GM12878 (cell line): Measurements from ENCODE around the gene MYL6B. TPM values are rescaled to one million over a fixed set of nuclear protein-coding genes. Genes with fewer than 3 reads are reported as not detected.

Source experiments
- JUND ChIP-seq: IDR thresholded peaks from 2 replicates; pipeline ENCODE4 v1.6.1; 2012; ENCODE audit warnings: low read depth, mild to moderate bottlenecking, low read length, improper control_type of control experiment, moderate library complexity
- NR2C2 ChIP-seq: IDR thresholded peaks from 2 replicates; pipeline ENCODE4 v1.6.1; 2011; ENCODE audit warnings: borderline replicate concordance, low read depth; ENCODE audit not compliant: control insufficient read depth, insufficient read length
- PML ChIP-seq: IDR thresholded peaks from 2 replicates; pipeline ENCODE4 v1.6.1; 2012; ENCODE audit warnings: low read length, inconsistent platforms
- POLR2AphosphoS2 ChIP-seq: IDR thresholded peaks from 2 replicates; pipeline ENCODE4 v1.6.1; 2011; ENCODE audit warnings: low read depth, mild to moderate bottlenecking, low read length, improper control_type of control experiment, moderate library complexity
- RELA ChIP-seq: fragments of 450-650 bp; IDR thresholded peaks from 2 replicates; pipeline ENCODE4 v1.8.0; 2014; ENCODE audit warnings: borderline replicate concordance; ENCODE audit not compliant: partially characterized antibody
- TARDBP ChIP-seq: IDR thresholded peaks from 2 replicates; pipeline ENCODE4 v1.6.1; 2016; ENCODE audit warnings: borderline replicate concordance
- TCF3 ChIP-seq: IDR thresholded peaks from 2 replicates; pipeline ENCODE4 v1.6.1; 2012; ENCODE audit warnings: low read depth, mild to moderate bottlenecking, low read length, borderline replicate concordance; ENCODE audit not compliant: insufficient read depth
- USF1 ChIP-seq: IDR thresholded peaks from 2 replicates; pipeline ENCODE4 v1.6.1; 2011; ENCODE audit warnings: borderline replicate concordance, low read depth, mild to moderate bottlenecking, moderate library complexity, mixed read lengths, low read length; ENCODE audit not compliant: insufficient read depth; ENCODE audit errors: extremely low read length
- YY1 ChIP-seq: IDR thresholded peaks from 2 replicates; pipeline ENCODE4 v1.6.1; 2011; ENCODE audit warnings: low read depth, mild to moderate bottlenecking, low read length
- ZNF622 ChIP-seq: fragments of 450-650 bp; IDR thresholded peaks from 2 replicates; pipeline ENCODE4 v1.6.1; 2017; ENCODE audit warnings: mild to moderate bottlenecking, inconsistent platforms
- polyA plus RNA-seq, 11 experiments: library from polyadenylated mRNA; depleted of rRNA in 4 of 11; unstranded in 6 of 11; stranded (reverse) in 5 of 11; fragments of >200 nt; fragmentation: Nextera tagmentation in 4 of 11; fragmentation: Illumina TruSeq in 1 of 11; extraction: Ambion mirVana in 4 of 11; extraction: Trizol in 1 of 11; gene quantifications; 1 replicate in 1 of 11; 2 replicates in 10 of 11; pipeline versions ENCODE4 v1.2.1 to v1.2.3, GENCODE V29; 2011 to 2016; ENCODE audit warnings: inconsistent platforms in 2 of 11, missing spikeins in 2 of 11, low read depth in 1 of 11
- total RNA-seq, 4 experiments: library from RNA; depleted of rRNA in 3 of 4; stranded (reverse); fragments of >200 nt in 3 of 4; fragmentation: Illumina TruSeq in 1 of 4; extraction: Trizol in 1 of 4; gene quantifications; 2 replicates each; pipeline versions ENCODE4 v1.2.1 to v1.2.3, GENCODE V29; 2013 to 2021

Gene MYL6B
- total and polyA plus RNA-seq, 10 of the 15 experiments (the other 5 are each of a cell fraction or from before 2014, with no cell fraction given) = 75.5 to 153 (median 114) TPM

- TF ChIP-seq JUND (peak; percentile 31; the same call in 1 of the 2 replicates), YY1 (peak; percentile 77), RELA (no peak), POLR2AphosphoS2 (peak; percentile 76; the same call in 1 of the 2 replicates), NR2C2 (no peak), TARDBP (peak; percentile 80; the same call in 1 of the 2 replicates), ZNF622 (no peak), PML (peak; percentile 85; the same call in 1 of the 2 replicates), USF1 (no peak), TCF3 (peak; percentile 67; the same call in 1 of the 2 replicates)
These were observed 48.1 kb upstream of the MYL6B start, which contains the start of gene PA2G4 (continued) for GRCh38 chr12:56104109-56104814.
